Adipose tissue (tissue), 3 donors: Measurements from ENCODE around the gene ARMC7. TPM values are rescaled to one million over a fixed set of nuclear protein-coding genes. Genes with fewer than 3 reads are reported as not detected.
"Not testable (repeated sequence)": the region's sequence is repeated elsewhere in the genome, so short reads cannot be mapped to it uniquely, and the experiment has no call there.

Source experiments
- H3K27ac ChIP-seq: one replicate; pipeline ENCODE4 v1.5.1; 2013; ENCODE audit warnings: low read depth, low read length
- WGBS, 3 donors: extraction: QIAGEN DNeasy Blood & Tissue Kit; methylation state at CpG; one replicate each; pipeline ENCODE4 v1.1.7; 2013; 5-methylcytosine and 5-hydroxymethylcytosine counted together
- polyA plus RNA-seq, 3 donors: library from polyadenylated mRNA; stranded (reverse); fragments of 200-250 nt; gene quantifications; one replicate each; pipeline ENCODE4 v1.2.3, GENCODE V29; 2013
- donor health status: healthy with polysubstance abuse.
- donor health status: Bipolar disorder and iron deficiency.
- donor health status: healthy.

The ARMC7 gene
- polyA plus RNA-seq, 3 donors = 2.9 to 6.1 (median 4.2) TPM

DNA sequence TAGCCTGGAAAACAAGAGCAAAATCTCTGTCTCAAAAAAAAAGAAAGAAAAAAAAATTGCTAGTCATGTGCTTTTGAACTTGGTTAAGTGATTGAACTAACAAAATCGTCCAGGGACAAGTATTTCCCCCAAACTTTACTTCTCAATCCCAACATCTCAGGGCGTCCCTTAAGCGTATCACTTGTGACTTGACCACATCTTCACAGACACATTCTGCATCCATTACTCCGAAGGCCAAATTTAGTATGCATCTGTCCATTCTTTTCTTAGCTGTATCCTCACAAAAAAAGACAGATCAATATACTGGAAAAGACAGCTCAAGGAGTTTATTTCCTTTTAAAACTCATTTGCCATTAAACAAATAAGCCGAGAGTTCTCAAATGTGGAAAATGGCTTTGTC is 50.4 kb downstream of the ARMC7 start:
- no peak overlapping the region for H3K27ac ChIP-seq
- WGBS, 3 donors = 86 to 95% (median 94%) methylated on average over 5 of the region's 5 CpGs

DNA sequence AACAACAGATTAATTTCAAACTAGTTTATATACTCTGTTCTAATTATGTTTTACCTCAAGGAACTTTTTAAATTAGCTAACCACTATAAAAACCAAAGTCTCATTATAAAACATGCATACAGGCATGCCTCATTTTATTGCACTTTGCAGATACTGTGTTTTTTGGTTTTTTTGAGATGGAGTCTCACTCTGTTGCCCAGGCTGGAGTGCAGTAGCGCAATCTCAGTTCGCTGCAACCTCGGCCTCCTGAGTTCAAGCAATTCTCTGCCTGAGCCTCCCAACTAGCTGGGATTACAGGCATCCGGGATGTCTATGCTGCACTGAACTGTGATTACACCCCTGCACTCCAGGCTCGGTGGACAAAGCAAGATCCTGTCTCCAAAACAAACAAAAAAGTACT is 53.3 kb downstream of the ARMC7 start:
- WGBS, 3 donors = 86 to 91% (median 90%) methylated on average over 5 of the region's 5 CpGs
- no peak overlapping the region for H3K27ac ChIP-seq

DNA sequence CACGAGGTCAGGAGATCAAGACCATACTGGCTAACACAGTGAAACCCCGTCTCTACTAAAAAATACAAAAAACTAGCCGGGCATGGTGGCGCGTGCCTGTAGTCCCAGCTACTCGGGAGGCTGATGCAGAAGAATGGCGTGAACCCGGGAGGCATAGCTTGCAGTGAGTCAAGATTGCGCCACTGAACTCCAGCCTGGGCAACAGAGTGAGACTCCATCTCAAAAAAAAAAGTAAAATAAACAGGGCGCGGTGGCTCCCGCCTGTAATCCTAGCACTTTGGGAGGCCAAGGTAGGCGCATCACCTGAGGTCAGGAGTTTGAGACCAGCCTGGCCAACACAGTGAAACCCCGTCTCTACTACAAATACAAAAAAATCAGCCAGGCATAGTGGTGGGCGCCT is 54.8 kb downstream of the ARMC7 start:
- WGBS, 3 donors = 95 to 97% (median 97%) methylated on average over 15 of the region's 15 CpGs
- H3K27ac ChIP-seq = not testable (repeated sequence)

DNA sequence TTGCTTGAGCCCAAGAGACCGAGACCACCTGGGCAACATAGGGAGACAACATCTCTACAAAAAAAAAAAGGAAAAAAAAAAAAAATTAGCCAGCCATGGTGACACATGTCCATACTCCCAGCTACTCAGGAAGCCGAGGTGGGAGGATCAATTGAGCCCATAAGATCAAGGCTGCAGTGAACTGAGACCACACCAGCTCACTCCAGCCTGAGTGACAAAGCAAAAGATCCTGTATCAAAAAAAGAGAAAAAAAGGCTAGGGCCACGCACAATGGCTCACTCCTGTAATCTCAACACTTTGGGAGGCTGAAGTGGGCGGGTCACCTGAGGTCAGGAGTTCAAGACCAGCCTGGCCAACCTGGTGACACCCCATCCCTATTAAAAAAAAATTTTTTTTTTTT is 59.2 kb downstream of the ARMC7 start:
- H3K27ac ChIP-seq = no peak overlapping the region
- 71 to 91% (median 90%) methylated on average over 4 of the region's 4 CpGs for WGBS, 3 donors

DNA sequence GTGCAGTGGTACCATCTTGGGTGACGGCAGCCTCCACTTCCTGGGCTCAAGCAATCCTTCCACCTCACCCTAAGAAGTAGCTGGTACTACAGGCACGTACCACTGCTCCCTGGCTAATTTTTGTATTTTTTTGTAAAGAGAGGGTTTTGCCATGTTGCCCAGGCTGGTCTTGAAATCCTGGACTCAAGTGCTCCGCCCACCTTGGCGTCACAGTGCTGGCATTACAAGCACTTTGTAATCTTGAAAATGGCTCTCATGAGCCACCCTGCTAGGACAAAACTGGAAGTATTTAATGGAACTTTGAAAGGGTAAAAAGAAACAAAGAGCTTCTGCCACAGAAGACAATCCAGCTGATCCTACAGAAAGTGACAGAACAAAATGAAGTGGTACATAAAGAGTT is 63.8 kb downstream of the ARMC7 start:
- 76 to 88% (median 87%) methylated on average over 4 of the region's 4 CpGs for whole genome bisulfite sequencing, 3 donors
- H3K27ac ChIP-seq = no peak overlapping the region

DNA sequence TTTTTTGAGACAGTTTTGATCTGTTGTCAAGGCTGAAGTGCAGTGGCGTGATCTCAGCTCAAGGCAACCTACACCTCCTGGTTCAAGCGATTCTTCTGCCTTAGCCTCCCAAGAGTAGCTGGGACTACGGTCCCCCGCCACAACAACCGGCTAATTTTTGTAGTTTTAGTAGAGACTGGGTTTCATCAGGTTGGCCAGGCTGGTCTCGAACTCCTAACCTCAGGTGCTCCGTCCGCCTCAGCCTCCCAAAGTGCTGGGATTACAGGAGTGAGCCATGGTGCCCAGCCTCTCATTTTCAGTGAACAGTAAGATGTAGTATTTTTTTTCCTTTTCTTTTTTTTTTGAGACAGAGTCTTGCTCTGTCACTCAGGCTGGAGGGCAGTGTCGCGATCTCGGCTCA is 65.2 kb downstream of the ARMC7 start:
- no peak overlapping the region for H3K27ac ChIP-seq
- WGBS, 3 donors = 90 to 95% (median 93%) methylated on average over 11 of the region's 11 CpGs

DNA sequence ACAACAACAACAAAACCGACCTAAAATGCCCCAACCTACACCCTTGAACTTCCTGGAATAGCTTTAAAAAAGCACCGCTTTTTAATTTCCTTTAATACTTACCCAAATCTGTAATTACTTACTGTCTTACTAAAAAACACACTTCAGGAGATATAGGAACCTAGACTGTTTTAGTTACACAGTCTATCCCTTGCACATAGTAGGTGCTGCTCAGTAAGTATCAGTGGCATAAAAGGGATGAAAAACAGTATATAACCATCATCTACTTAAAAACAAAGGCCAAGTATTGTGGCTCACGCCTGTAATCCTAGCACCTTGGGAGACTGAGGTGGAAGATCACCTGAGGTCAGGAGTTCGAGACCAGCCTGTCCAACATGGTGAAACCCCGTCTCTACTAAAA is 66.9 kb downstream of the ARMC7 start:
- 88 to 89% (median 88%) methylated on average over 5 of the region's 5 CpGs for WGBS, 3 donors

DNA sequence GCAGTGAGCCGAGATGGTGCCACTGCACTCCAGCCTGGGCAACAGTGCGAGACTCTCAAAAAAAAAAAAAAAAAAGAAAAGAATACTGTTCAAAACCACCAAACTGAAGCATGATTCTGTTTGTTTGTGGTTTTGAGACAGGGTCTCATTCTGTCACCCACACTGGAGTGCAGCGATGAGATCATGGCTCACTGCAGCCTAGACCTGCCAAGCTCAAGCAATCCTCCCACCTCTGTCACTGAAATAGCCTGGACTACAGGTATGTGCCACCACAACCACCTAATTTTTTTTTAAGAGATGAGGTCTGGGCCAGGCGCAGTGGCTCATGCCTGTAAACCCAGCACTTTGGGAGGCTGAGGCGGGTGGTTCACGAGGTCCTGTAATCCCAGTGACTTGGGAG is 68.7 kb downstream of the ARMC7 start:
- 95 to 96% (median 96%) methylated on average over 6 of the region's 6 CpGs for WGBS, 3 donors
- H3K27ac ChIP-seq = no peak overlapping the region

More for the DNA sequence above, 66.9 kb downstream of the ARMC7 start:
- no peak overlapping the region for H3K27ac ChIP-seq

Other genes starting within 250 kb of the ARMC7 start
- 10 to 100 TPM in 1 of 3 donors, 1 to 10 TPM in 2; 5.7 to 14.1 (median 6.2) TPM for gene FDXR, start 237.0 kb upstream of the ARMC7 start, polyA plus RNA-seq
- under 1 TPM in 2 of 3 donors, not detected in 1; 0.05 to 0.06 TPM for gene FADS6, start 216.3 kb upstream of the ARMC7 start, polyA plus RNA-seq
- under 1 TPM in 1 of 3 donors, not detected in 2; 0.03 TPM for gene USH1G, start 186.7 kb upstream of the ARMC7 start, polyA plus RNA-seq
- gene OTOP2, start 185.7 kb upstream of the ARMC7 start, polyA plus RNA-seq = under 1 TPM in 1 of 3 donors, not detected in 2; 0.06 TPM
- under 1 TPM in 1 of 3 donors, not detected in 2; 0.38 TPM for gene OTOP3, start 174.1 kb upstream of the ARMC7 start, polyA plus RNA-seq
- gene HID1, start 137.2 kb upstream of the ARMC7 start, polyA plus RNA-seq = 10 to 100 TPM; 13.8 to 98.5 (median 26.3) TPM
- gene CDR2L, start 122.3 kb upstream of the ARMC7 start, polyA plus RNA-seq = 10 to 100 TPM in 1 of 3 donors, 1 to 10 TPM in 2; 1.9 to 10.6 (median 7.0) TPM
- 10 to 100 TPM; 27.7 to 43.5 (median 39.3) TPM for gene MRPL58, start 97.3 kb upstream of the ARMC7 start, polyA plus RNA-seq
- 100 to 1,000 TPM; 180 to 535 (median 429) TPM for gene ATP5PD, start 63.0 kb upstream of the ARMC7 start, polyA plus RNA-seq
- gene KCTD2, start 62.7 kb upstream of the ARMC7 start, polyA plus RNA-seq = 10 to 100 TPM in 2 of 3 donors, 1 to 10 TPM in 1; 8.4 to 31.6 (median 23.7) TPM
- 1 to 10 TPM; 2.0 to 7.1 (median 5.6) TPM for gene SLC16A5, start 22.0 kb upstream of the ARMC7 start, polyA plus RNA-seq
- gene NT5C, start 21.8 kb downstream of the ARMC7 start, polyA plus RNA-seq = 10 to 100 TPM; 37.9 to 55.8 (median 51.3) TPM
- 10 to 100 TPM; 23.9 to 63.1 (median 56.7) TPM for gene JPT1, start 44.5 kb downstream of the ARMC7 start, polyA plus RNA-seq
- 100 to 1,000 TPM in 1 of 3 donors, 10 to 100 TPM in 2; 31.2 to 122 (median 53.5) TPM for gene SUMO2, start 73.0 kb downstream of the ARMC7 start, polyA plus RNA-seq
- gene NUP85, start 95.7 kb downstream of the ARMC7 start, polyA plus RNA-seq = 10 to 100 TPM; 26.8 to 40.3 (median 31.3) TPM
- gene GGA3, start 151.6 kb downstream of the ARMC7 start, polyA plus RNA-seq = 10 to 100 TPM; 16.3 to 28.2 (median 22.0) TPM
- gene MRPS7, start 151.9 kb downstream of the ARMC7 start, polyA plus RNA-seq = 10 to 100 TPM; 28.9 to 82.7 (median 51.6) TPM
- 10 to 100 TPM; 18.0 to 21.6 (median 19.0) TPM for gene MIF4GD, start 161.3 kb downstream of the ARMC7 start, polyA plus RNA-seq
- 10 to 100 TPM in 2 of 3 donors, 1 to 10 TPM in 1; 8.1 to 13.8 (median 12.4) TPM for gene SLC25A19, start 179.5 kb downstream of the ARMC7 start, polyA plus RNA-seq